ENCODE data around the gene UHRF1. TPM values are rescaled to one million over a fixed set of nuclear protein-coding genes. Genes with fewer than 3 reads are reported as not detected.

Gene UHRF1
- total and polyA plus RNA-seq, 2 experiments from 2014 or later = 26.9 to 29.4 TPM

DNA sequence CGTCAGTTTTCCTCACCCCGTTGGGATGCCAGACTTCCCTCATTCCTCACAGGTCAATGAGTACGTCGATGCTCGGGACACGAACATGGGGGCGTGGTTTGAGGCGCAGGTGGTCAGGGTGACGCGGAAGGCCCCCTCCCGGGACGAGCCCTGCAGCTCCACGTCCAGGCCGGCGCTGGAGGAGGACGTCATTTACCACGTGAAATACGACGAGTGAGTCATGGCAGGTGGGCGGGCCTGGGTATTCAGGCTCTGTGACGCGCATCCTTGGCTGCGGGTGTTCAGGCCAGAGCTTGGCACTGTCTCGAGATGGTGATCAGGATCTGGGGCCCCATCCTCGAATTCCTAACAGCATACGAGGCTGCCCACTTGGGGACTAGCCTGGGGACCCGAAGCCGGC lies 21.4 kb downstream of the UHRF1 start:
- DNase-seq = no peak
- Histone ChIP-seq H3K4me2 (ENCODE audit: unreplicated experiment) (no peak overlapping the region), H3K27ac (no peak overlapping the region), H3K4me3 (no peak overlapping the region), H3F3A (ENCODE audit: insufficient read depth) (no peaks in the 10 kb centered on the region), H3K9me3 (ENCODE audit: low read depth) (no peaks in the 10 kb centered on the region), H3K79me2 (ENCODE audit: insufficient read depth) (peaks cover 76% of the 10 kb centered on the region), H3K27me3 (replicated peaks; ENCODE audit: insufficient read depth) (no peaks in the 10 kb centered on the region), H3K9ac (no peak overlapping the region), H3K4me1 (ENCODE audit: insufficient read depth) (peaks cover 21% of the 10 kb centered on the region), H2AFZ (no peak overlapping the region), H4K20me1 (ENCODE audit: insufficient read depth) (no peaks in the 10 kb centered on the region), H3K36me3 (ENCODE audit: low read depth) (0 out of 2 replicates have a peak, but pooled peaks cover 3% of the 10 kb centered on the region), H3K9me2 (ENCODE audit: insufficient read depth) (no peaks in the 10 kb centered on the region)
- TF ChIP-seq EZH2 (IDR thresholded peaks at IDR 0.05; ENCODE audit: insufficient read depth, poor library complexity, severe bottlenecking) (no peak), EZH2phosphoT487 (IDR thresholded peaks at IDR 0.05; ENCODE audit: insufficient read depth, low read depth) (no peak)
- WGBS, 2 experiments (ENCODE audit: low coverage in 1 of 2, low lambda C conversion rate in 2 of 2, missing lambda C conversion rate in 2 of 2) = 86 to 87% methylated on average over 27 to 28 of the region's 28 CpGs
- in situ Hi-C loops (cut with MboI) = no loop called here

DNA sequence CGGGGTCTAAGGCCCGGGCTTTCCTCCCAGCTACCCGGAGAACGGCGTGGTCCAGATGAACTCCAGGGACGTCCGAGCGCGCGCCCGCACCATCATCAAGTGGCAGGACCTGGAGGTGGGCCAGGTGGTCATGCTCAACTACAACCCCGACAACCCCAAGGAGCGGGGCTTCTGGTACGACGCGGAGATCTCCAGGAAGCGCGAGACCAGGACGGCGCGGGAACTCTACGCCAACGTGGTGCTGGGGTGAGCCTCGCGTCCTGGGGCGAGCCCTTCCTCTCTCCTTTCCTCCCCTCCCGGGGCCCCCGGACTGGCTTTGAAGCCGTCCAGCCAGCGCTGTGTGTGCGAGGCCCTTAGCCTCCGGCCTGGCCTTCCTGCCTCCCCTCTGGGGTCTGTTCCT lies 23.4 kb downstream of the UHRF1 start:
- 0 out of 2 replicates have a peak, but pooled peaks cover 7% of the 10 kb centered on the region for H3K36me3 ChIP-seq (ENCODE audit: low read depth)
- peaks cover 10% of the 10 kb centered on the region for H3K4me1 ChIP-seq (ENCODE audit: insufficient read depth)
- H3K27me3 ChIP-seq (replicated peaks; ENCODE audit: insufficient read depth) = no peaks in the 10 kb centered on the region
- no peak overlapping the region for H2AFZ ChIP-seq
- H3K4me3 ChIP-seq = no peak overlapping the region
- H3K4me2 ChIP-seq (ENCODE audit: unreplicated experiment) = no peak overlapping the region
- peaks cover 73% of the 10 kb centered on the region for H3K79me2 ChIP-seq (ENCODE audit: insufficient read depth)
- H3F3A ChIP-seq (ENCODE audit: insufficient read depth) = 0 out of 2 replicates have a peak, but pooled peaks cover 2% of the 10 kb centered on the region
- no peaks in the 10 kb centered on the region for H3K9me3 ChIP-seq (ENCODE audit: low read depth)
- in situ Hi-C loops (cut with MboI) = no loop called here
- WGBS, 2 experiments (ENCODE audit: low coverage in 1 of 2, low lambda C conversion rate in 2 of 2, missing lambda C conversion rate in 2 of 2) = 98% methylated on average over 32 of the region's 32 CpGs
- no peaks in the 10 kb centered on the region for H4K20me1 ChIP-seq (ENCODE audit: insufficient read depth)
- no peak overlapping the region for H3K9ac ChIP-seq
- DNase-seq = no peak
- no peaks in the 10 kb centered on the region for H3K9me2 ChIP-seq (ENCODE audit: insufficient read depth)
- H3K27ac ChIP-seq = no peak overlapping the region
- no peak for TF ChIP-seq EZH2 (IDR thresholded peaks at IDR 0.05; ENCODE audit: insufficient read depth, poor library complexity, severe bottlenecking)
- no peak for TF ChIP-seq EZH2phosphoT487 (IDR thresholded peaks at IDR 0.05; ENCODE audit: insufficient read depth, low read depth)

DNA sequence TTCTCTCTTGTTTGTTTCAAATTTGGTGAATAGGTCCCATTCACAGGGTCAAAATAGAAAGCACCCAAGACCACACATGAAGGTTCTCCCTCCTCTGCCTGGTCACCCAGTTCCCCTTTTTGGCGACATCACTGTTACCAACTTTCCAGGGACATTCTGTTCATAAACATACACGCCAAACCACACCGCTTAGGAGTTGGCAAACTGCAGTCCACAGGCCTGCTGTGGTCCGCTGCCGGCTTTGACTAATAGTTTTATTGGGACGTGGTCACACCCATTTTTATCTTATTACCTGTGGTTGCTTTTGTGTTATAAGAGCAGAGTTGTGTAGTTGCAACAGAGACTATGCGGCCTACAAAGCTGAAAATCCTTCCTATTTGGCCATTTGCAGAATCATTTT lies 24.2 kb downstream of the UHRF1 start:
- Histone ChIP-seq H3K4me1 (ENCODE audit: insufficient read depth) (peaks cover 10% of the 10 kb centered on the region), H3K9me3 (ENCODE audit: low read depth) (no peaks in the 10 kb centered on the region), H4K20me1 (ENCODE audit: insufficient read depth) (no peaks in the 10 kb centered on the region), H3K4me3 (no peak overlapping the region), H3K27ac (no peak overlapping the region), H3K27me3 (replicated peaks; ENCODE audit: insufficient read depth) (no peaks in the 10 kb centered on the region), H3K79me2 (ENCODE audit: insufficient read depth) (peaks cover 68% of the 10 kb centered on the region), H3K4me2 (ENCODE audit: unreplicated experiment) (no peak overlapping the region), H3K9ac (no peak overlapping the region), H3K9me2 (ENCODE audit: insufficient read depth) (no peaks in the 10 kb centered on the region), H3F3A (ENCODE audit: insufficient read depth) (0 out of 2 replicates have a peak, but pooled peaks cover 10% of the 10 kb centered on the region), H2AFZ (no peak overlapping the region), H3K36me3 (ENCODE audit: low read depth) (0 out of 2 replicates have a peak, but pooled peaks cover 7% of the 10 kb centered on the region)
- no peak for DNase-seq
- in situ Hi-C loops (cut with MboI) = no loop called here
- TF ChIP-seq EZH2phosphoT487 (IDR thresholded peaks at IDR 0.05; ENCODE audit: insufficient read depth, low read depth) (no peak), EZH2 (IDR thresholded peaks at IDR 0.05; ENCODE audit: insufficient read depth, poor library complexity, severe bottlenecking) (no peak)
- WGBS, 2 experiments (ENCODE audit: low coverage in 1 of 2, low lambda C conversion rate in 2 of 2, missing lambda C conversion rate in 2 of 2) = 76 to 83% methylated on average over 7 of the region's 7 CpGs

DNA sequence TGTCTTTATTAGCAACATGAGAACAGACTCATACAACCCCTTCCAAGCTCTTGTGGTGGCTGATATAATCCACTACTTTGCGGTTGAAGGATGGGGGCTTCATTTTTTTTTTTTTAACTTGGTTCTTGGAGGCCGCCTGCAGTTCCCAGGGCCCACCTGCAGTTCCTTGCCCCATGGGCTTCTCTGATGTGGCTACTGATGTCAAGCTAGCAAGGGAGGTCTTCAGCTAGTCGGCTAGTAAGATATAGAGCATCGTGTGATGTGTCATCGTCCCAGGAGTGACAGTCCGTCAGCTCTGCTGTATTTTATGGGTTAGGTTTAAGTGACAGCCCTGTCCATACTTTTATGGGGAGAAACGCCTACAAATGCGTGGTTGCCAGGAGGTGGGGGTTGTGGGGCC lies 26.1 kb downstream of the UHRF1 start:
- 91 to 94% methylated on average over 8 of the region's 8 CpGs for WGBS, 2 experiments (ENCODE audit: low coverage in 1 of 2, low lambda C conversion rate in 2 of 2, missing lambda C conversion rate in 2 of 2)
- in situ Hi-C loops (cut with MboI) = no loop called here
- no peak for DNase-seq
- TF ChIP-seq EZH2phosphoT487 (IDR thresholded peaks at IDR 0.05; ENCODE audit: insufficient read depth, low read depth) = no peak
- no peak for TF ChIP-seq EZH2 (IDR thresholded peaks at IDR 0.05; ENCODE audit: insufficient read depth, poor library complexity, severe bottlenecking)
- Histone ChIP-seq H3K9ac (no peak overlapping the region), H3K4me2 (ENCODE audit: unreplicated experiment) (no peak overlapping the region), H3K4me3 (no peak overlapping the region), H3F3A (ENCODE audit: insufficient read depth) (0 out of 2 replicates have a peak, but pooled peaks cover 10% of the 10 kb centered on the region), H3K36me3 (ENCODE audit: low read depth) (0 out of 2 replicates have a peak, but pooled peaks cover 7% of the 10 kb centered on the region), H2AFZ (no peak overlapping the region), H4K20me1 (ENCODE audit: insufficient read depth) (no peaks in the 10 kb centered on the region), H3K9me2 (ENCODE audit: insufficient read depth) (no peaks in the 10 kb centered on the region), H3K79me2 (ENCODE audit: insufficient read depth) (peaks cover 63% of the 10 kb centered on the region), H3K27ac (no peak overlapping the region), H3K4me1 (ENCODE audit: insufficient read depth) (no peaks in the 10 kb centered on the region), H3K9me3 (ENCODE audit: low read depth) (no peaks in the 10 kb centered on the region), H3K27me3 (replicated peaks; ENCODE audit: insufficient read depth) (no peaks in the 10 kb centered on the region)

Measured in GM23248 (cell line).